Measurements from ENCODE around the gene OLFML1.

DNA sequence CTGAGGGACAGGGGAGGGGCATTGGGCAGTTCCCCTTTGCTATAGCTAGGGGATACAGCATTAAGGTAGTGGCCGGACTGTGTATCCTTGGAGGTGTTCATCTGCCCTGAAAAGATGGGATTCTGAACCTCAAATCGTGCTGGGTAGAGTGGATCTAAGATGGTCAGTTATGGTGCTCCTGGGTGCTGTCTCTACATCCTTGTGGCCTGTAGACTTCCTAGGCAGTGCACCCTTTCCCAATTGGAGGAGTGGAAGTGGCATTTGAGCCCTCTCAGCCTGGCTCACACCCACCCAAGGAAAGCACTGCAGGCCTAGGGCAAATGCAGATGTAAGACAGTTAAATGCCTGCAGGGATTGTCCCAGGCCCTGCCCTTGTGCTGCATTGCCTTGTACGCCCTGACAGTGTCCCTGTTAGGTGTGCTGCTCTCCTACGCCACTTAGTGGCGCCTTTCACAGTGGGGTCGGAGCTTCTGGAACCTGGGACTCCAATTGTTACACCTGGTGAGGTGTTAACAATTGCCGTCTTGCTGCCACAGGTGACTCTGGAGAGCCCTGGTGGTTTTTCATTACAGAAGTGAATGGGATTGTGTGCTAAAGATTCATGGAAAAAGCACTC is 63.5 kb downstream of the OLFML1 start:
- TF ChIP-seq, protein P1, sequence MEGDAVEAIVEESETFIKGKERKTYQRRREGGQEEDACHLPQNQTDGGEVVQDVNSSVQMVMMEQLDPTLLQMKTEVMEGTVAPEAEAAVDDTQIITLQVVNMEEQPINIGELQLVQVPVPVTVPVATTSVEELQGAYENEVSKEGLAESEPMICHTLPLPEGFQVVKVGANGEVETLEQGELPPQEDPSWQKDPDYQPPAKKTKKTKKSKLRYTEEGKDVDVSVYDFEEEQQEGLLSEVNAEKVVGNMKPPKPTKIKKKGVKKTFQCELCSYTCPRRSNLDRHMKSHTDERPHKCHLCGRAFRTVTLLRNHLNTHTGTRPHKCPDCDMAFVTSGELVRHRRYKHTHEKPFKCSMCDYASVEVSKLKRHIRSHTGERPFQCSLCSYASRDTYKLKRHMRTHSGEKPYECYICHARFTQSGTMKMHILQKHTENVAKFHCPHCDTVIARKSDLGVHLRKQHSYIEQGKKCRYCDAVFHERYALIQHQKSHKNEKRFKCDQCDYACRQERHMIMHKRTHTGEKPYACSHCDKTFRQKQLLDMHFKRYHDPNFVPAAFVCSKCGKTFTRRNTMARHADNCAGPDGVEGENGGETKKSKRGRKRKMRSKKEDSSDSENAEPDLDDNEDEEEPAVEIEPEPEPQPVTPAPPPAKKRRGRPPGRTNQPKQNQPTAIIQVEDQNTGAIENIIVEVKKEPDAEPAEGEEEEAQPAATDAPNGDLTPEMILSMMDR (IDR thresholded peaks at IDR 0.05): no peak
- TF ChIP-seq POLR2A (IDR thresholded peaks at IDR 0.05): no peak
- TF ChIP-seq EP300 (IDR thresholded peaks at IDR 0.05): no peak
